HEK293 (cell line): ENCODE measurements around the gene BAHD1.

Experiments used
- BCL6B ChIP-seq: fragments of 450-650 bp; formaldehyde crosslinking; IDR thresholded peaks from 2 replicates; pipeline ENCODE4 v1.5.1; 2017; ENCODE audit warnings: missing biosample characterization, missing genetic modification characterization
- EGR2 ChIP-seq: fragments of 450-650 bp; formaldehyde crosslinking; IDR thresholded peaks from 2 replicates; pipeline ENCODE4 v1.5.1; 2016; ENCODE audit warnings: low read depth, missing biosample characterization, missing genetic modification characterization
- FEZF1 ChIP-seq: fragments of 450-650 bp; formaldehyde crosslinking; IDR thresholded peaks from 2 replicates; pipeline ENCODE4 v1.5.1; 2016; ENCODE audit warnings: missing biosample characterization, missing genetic modification characterization
- GFI1B ChIP-seq: fragments of 450-650 bp; formaldehyde crosslinking; IDR thresholded peaks from 2 replicates; pipeline ENCODE4 v1.5.1; 2016; ENCODE audit warnings: missing biosample characterization, missing genetic modification characterization
- HIC1 ChIP-seq: fragments of 450-650 bp; formaldehyde crosslinking; IDR thresholded peaks from 2 replicates; pipeline ENCODE4 v1.5.1; 2016; ENCODE audit warnings: missing biosample characterization, missing genetic modification characterization
- HOXA7 ChIP-seq: sonication (generic); formaldehyde crosslinking; IDR thresholded peaks from 2 replicates; pipeline ENCODE4 v1.8.1; 2022; ENCODE audit warnings: missing genetic modification reagents, borderline replicate concordance
- INSM2 ChIP-seq: fragments of 450-650 bp; formaldehyde crosslinking; IDR thresholded peaks from 2 replicates; pipeline ENCODE4 v1.5.1; 2016; ENCODE audit warnings: missing biosample characterization, missing genetic modification characterization
- KLF17 ChIP-seq: fragments of 450-650 bp; formaldehyde crosslinking; IDR thresholded peaks from 2 replicates; pipeline ENCODE4 v1.5.1; 2016; ENCODE audit warnings: missing biosample characterization, missing genetic modification characterization
- OVOL3 ChIP-seq: fragments of 450-650 bp; formaldehyde crosslinking; IDR thresholded peaks from 2 replicates; pipeline ENCODE4 v1.5.1; 2016; ENCODE audit warnings: missing biosample characterization, missing genetic modification characterization
- SALL2 ChIP-seq: fragments of 450-650 bp; formaldehyde crosslinking; IDR thresholded peaks from 2 replicates; pipeline ENCODE4 v1.5.0; 2017; ENCODE audit warnings: missing biosample characterization, mild to moderate bottlenecking, missing genetic modification characterization, borderline replicate concordance
- SP3 ChIP-seq: fragments of 450-650 bp; formaldehyde crosslinking; IDR thresholded peaks from 2 replicates; pipeline ENCODE4 v1.5.1; 2016; ENCODE audit warnings: missing biosample characterization, missing genetic modification characterization
- TRIM28 ChIP-seq: IDR thresholded peaks from 2 replicates; pipeline ENCODE4 v1.6.1; 2011; ENCODE audit warnings: low read length, control low read depth, borderline replicate concordance
- ZBTB17 ChIP-seq: fragments of 450-650 bp; formaldehyde crosslinking; IDR thresholded peaks from 2 replicates; pipeline ENCODE4 v1.5.1; 2016; ENCODE audit warnings: missing biosample characterization, missing genetic modification characterization
- ZBTB6 ChIP-seq: fragments of 450-650 bp; formaldehyde crosslinking; IDR thresholded peaks from 2 replicates; pipeline ENCODE4 v1.5.1; 2017; ENCODE audit warnings: missing biosample characterization, missing genetic modification characterization
- ZIC2 ChIP-seq: fragments of 450-650 bp; formaldehyde crosslinking; IDR thresholded peaks from 2 replicates; pipeline ENCODE4 v1.5.1; 2016; ENCODE audit warnings: missing biosample characterization, missing genetic modification characterization
- ZNF138 ChIP-seq: fragments of 450-650 bp; formaldehyde crosslinking; IDR thresholded peaks from 2 replicates; pipeline ENCODE4 v1.5.1; 2016; ENCODE audit warnings: missing biosample characterization, missing genetic modification characterization, borderline replicate concordance
- ZNF155 ChIP-seq: fragments of 450-650 bp; formaldehyde crosslinking; IDR thresholded peaks from 2 replicates; pipeline ENCODE4 v1.5.1; 2016; ENCODE audit warnings: missing biosample characterization, missing genetic modification characterization
- ZNF221 ChIP-seq: fragments of 450-650 bp; formaldehyde crosslinking; IDR thresholded peaks from 2 replicates; pipeline ENCODE4 v1.5.1; 2017; ENCODE audit warnings: missing biosample characterization, missing genetic modification characterization, borderline replicate concordance
- ZNF23 ChIP-seq: fragments of 450-650 bp; formaldehyde crosslinking; IDR thresholded peaks from 2 replicates; pipeline ENCODE4 v1.5.1; 2016; ENCODE audit warnings: missing biosample characterization, missing genetic modification characterization, borderline replicate concordance
- ZNF24 ChIP-seq: fragments of 450-650 bp; formaldehyde crosslinking; IDR thresholded peaks from 2 replicates; pipeline ENCODE4 v1.5.1; 2016; ENCODE audit warnings: missing biosample characterization, missing genetic modification characterization
- ZNF311 ChIP-seq: fragments of 450-650 bp; formaldehyde crosslinking; IDR thresholded peaks from 2 replicates; pipeline ENCODE4 v1.5.1; 2017; ENCODE audit warnings: missing biosample characterization, missing genetic modification characterization, borderline replicate concordance
- ZNF324 ChIP-seq: fragments of 450-650 bp; formaldehyde crosslinking; IDR thresholded peaks from 2 replicates; pipeline ENCODE4 v1.5.1; 2016; ENCODE audit warnings: missing biosample characterization, missing genetic modification characterization
- ZNF335 ChIP-seq: fragments of 450-650 bp; formaldehyde crosslinking; conservative IDR thresholded peaks from 2 replicates; pipeline ENCODE4 v1.5.1; 2016; ENCODE audit warnings: missing biosample characterization, missing genetic modification characterization
- ZNF48 ChIP-seq: fragments of 450-650 bp; formaldehyde crosslinking; IDR thresholded peaks from 2 replicates; pipeline ENCODE4 v1.5.1; 2016; ENCODE audit warnings: missing biosample characterization, missing genetic modification characterization
- ZNF513 ChIP-seq: fragments of 450-650 bp; IDR thresholded peaks from 2 replicates; pipeline ENCODE4 v1.5.1; 2018; ENCODE audit warnings: missing biosample characterization, missing genetic modification characterization
- ZNF521 ChIP-seq: fragments of 450-650 bp; formaldehyde crosslinking; IDR thresholded peaks from 2 replicates; pipeline ENCODE4 v1.5.1; 2017; ENCODE audit warnings: missing biosample characterization, mild to moderate bottlenecking, missing genetic modification characterization
- ZNF530 ChIP-seq: fragments of 450-650 bp; formaldehyde crosslinking; IDR thresholded peaks from 2 replicates; pipeline ENCODE4 v1.5.1; 2016; ENCODE audit warnings: low read depth, missing biosample characterization, missing genetic modification characterization
- ZNF555 ChIP-seq: fragments of 450-650 bp; formaldehyde crosslinking; conservative IDR thresholded peaks from 2 replicates; pipeline ENCODE4 v1.5.1; 2017; ENCODE audit warnings: missing biosample characterization, mild to moderate bottlenecking, missing genetic modification characterization, inconsistent platforms
- ZNF571 ChIP-seq: fragments of 450-650 bp; formaldehyde crosslinking; IDR thresholded peaks from 2 replicates; pipeline ENCODE4 v1.5.0; 2017; ENCODE audit warnings: missing biosample characterization, missing genetic modification characterization
- ZNF623 ChIP-seq: fragments of 450-650 bp; formaldehyde crosslinking; IDR thresholded peaks from 2 replicates; pipeline ENCODE4 v1.5.1; 2016; ENCODE audit warnings: missing biosample characterization, missing genetic modification characterization
- ZNF670 ChIP-seq: fragments of 450-650 bp; formaldehyde crosslinking; IDR thresholded peaks from 2 replicates; pipeline ENCODE4 v1.5.1; 2016; ENCODE audit warnings: missing biosample characterization, missing genetic modification characterization, low read depth
- ZNF76 ChIP-seq: fragments of 450-650 bp; formaldehyde crosslinking; IDR thresholded peaks from 2 replicates; pipeline ENCODE4; 2016; ENCODE audit warnings: low read depth, missing biosample characterization, missing genetic modification characterization, borderline replicate concordance
- ZSCAN30 ChIP-seq: fragments of 450-650 bp; IDR thresholded peaks from 2 replicates; pipeline ENCODE4 v1.5.1; 2018; ENCODE audit warnings: missing biosample characterization, mild to moderate bottlenecking, missing genetic modification characterization, moderate library complexity

The BAHD1 gene

GRCh38 chr15:40471105-40471807, 30.5 kb downstream of the BAHD1 start (continued):
- TF ChIP-seq ZNF571 (tag by site-specific recombination) (no peak), ZNF311 (tag by site-specific recombination) (no peak), ZNF155 (no peak), BCL6B (tag by site-specific recombination) (no peak), ZNF623 (tag by site-specific recombination) (no peak), HIC1 (peak; percentile 46; the same call in 1 of the 2 replicates), ZNF555 (tag by site-specific recombination) (no peak), OVOL3 (tag by site-specific recombination) (no peak), ZNF138 (tag by site-specific recombination) (no peak), HOXA7 (CRISPR knock-in tag) (no peak), ZNF521 (no peak), INSM2 (tag by site-specific recombination) (no peak), ZNF48 (tag by site-specific recombination) (no peak), ZNF23 (no peak), ZNF76 (tag by site-specific recombination) (no peak), ZNF513 (no peak), ZSCAN30 (peak; percentile 7; the same call in 1 of the 2 replicates), ZBTB17 (tag by site-specific recombination) (no peak), EGR2 (tag by site-specific recombination) (no peak), KLF17 (no peak), ZNF335 (tag by site-specific recombination) (peak; percentile 99), TRIM28 (no peak), ZNF221 (tag by site-specific recombination) (no peak), ZBTB6 (tag by site-specific recombination) (no peak), ZNF24 (tag by site-specific recombination) (no peak), SALL2 (tag by site-specific recombination) (no peak), GFI1B (tag by site-specific recombination) (no peak), SP3 (tag by site-specific recombination) (0 out of 2 replicates have a peak, but pooled peaks have one; percentile 24), ZIC2 (peak; percentile 91), ZNF324 (tag by site-specific recombination) (no peak), ZNF670 (tag by site-specific recombination) (no peak), FEZF1 (no peak), ZNF530 (no peak)
